CD4-positive, alpha-beta T cell treated with Interleukin-17A for 4 hours (primary cell): ENCODE measurements around the gene PALS2.

Experiments used
- DNase-seq: peaks from one replicate; pipeline ENCODE4 v3.0.0-alpha.2; 2020; ENCODE audit warnings: mixed read lengths

Gene PALS2

GRCh38 chr7:24591152-24591551 is 17.9 kb downstream of the PALS2 start:
- DNase-seq = no peak

GRCh38 chr7:24595671-24596418 is 22.6 kb downstream of the PALS2 start:
- DNase-seq = no peak

- DNase-seq = no peak
Measured at GRCh38 chr7:24597014-24597413, 23.8 kb downstream of the PALS2 start.

- DNase-seq = no peak
Measured at GRCh38 chr7:24601600-24601999, 28.3 kb downstream of the PALS2 start.

- no peak for DNase-seq
Measured at GRCh38 chr7:24602860-24603456, 29.7 kb downstream of the PALS2 start.

- DNase-seq = no peak
Measured at GRCh38 chr7:24604630-24605029, 31.4 kb downstream of the PALS2 start.

- no peak for DNase-seq
Measured at GRCh38 chr7:24608504-24608903, 35.3 kb downstream of the PALS2 start.

- DNase-seq = no peak
Measured at GRCh38 chr7:24609059-24609458, 35.8 kb downstream of the PALS2 start.

GRCh38 chr7:24609570-24609969 is 36.3 kb downstream of the PALS2 start:
- DNase-seq = no peak

- no peak for DNase-seq
Measured at GRCh38 chr7:24611130-24611529, 37.9 kb downstream of the PALS2 start.

- DNase-seq = no peak
Measured at GRCh38 chr7:24617957-24618616, 44.8 kb downstream of the PALS2 start.

GRCh38 chr7:24619978-24620377 is 46.7 kb downstream of the PALS2 start:
- DNase-seq = no peak

GRCh38 chr7:24622646-24623182 is 49.5 kb downstream of the PALS2 start:
- no peak for DNase-seq
